ENCODE results near the gene DNER. TPM values are rescaled to one million over a fixed set of nuclear protein-coding genes. Genes with fewer than 3 reads are reported as not detected.
A peak's percentile ranks its signal among the peaks of the same experiment; 100 is the strongest.

Gene DNER
- total RNA-seq, 1 donor from 2014 or later, result 1.6 TPM

DNA sequence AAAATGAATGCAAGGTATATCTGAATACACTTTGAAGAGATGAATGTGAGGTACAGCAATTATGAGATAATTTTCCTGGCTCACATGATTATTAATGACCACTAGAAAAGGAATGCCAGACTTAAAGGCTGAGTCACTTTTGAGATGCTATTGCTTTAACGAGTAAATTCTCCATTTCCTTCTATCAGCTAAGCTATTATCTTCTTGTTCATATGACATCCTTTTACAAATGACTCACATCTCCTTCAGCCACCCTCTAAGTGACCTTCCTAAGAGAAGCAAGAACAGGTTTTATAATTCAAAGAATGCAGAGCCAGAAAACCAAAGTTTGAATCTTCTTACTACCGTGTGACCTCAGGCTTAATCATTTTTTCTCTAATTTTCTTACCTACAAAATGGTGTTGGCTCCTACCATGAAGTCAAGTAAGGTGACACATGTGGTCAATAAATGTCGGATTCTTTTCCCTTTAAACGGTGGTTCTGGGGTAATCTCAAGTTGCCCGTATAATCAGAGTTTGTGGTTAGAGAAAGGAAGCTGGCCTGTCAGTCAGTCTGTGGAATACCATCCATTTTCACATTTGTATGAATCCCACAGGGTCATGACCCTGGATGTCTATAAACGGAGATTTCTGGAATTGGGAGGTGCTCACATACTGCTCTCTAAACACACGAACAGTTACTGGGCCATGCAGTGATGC, 259.3 kb downstream of the DNER start:
- Histone ChIP-seq H3K9ac (ENCODE audit: low read depth in 1 of 3, low read length in 3 of 3) (no peak overlapping the region), H3K27me3 (ENCODE audit: control insufficient read depth in 3 of 3, insufficient read depth in 3 of 3, low read length in 3 of 3) (no peaks in the 10 kb centered on the region), H3K27ac (ENCODE audit: low read depth, low read length) (no peak overlapping the region), H3K4me1 (ENCODE audit: control insufficient read depth in 3 of 3, insufficient read depth in 3 of 3, low read length in 3 of 3) (no peaks in the 10 kb centered on the region), H3K4me3 (ENCODE audit: low read length in 3 of 3) (no peak overlapping the region), H3K9me3 (ENCODE audit: control insufficient read depth in 3 of 3, low read length in 3 of 3) (no peaks in the 10 kb centered on the region), H3K36me3 (ENCODE audit: control insufficient read depth in 3 of 3, insufficient read depth in 3 of 3, low read length in 3 of 3) (no peaks in the 10 kb centered on the region)

DNA sequence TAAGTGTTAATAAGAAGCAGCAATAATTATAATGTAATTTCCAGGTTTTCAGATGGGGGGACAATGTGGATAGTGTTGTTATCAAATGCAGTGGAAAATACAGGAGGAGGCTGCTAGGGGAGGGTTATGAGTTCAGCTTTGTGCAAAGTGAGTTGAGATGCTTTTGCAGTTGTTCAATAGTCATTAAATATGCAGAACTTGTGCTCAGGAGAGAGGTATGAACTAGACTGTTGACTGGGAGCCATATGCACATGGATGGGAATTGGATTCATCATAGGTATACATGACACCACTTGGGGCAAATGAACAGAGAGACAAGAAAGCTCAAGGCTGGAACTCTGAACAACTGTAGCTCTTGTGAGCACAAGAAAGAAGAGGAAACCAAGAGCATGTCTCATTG, 261.1 kb downstream of the DNER start:
- no peak overlapping the region for H3K4me3 ChIP-seq (ENCODE audit: low read length in 3 of 3)
- no peaks in the 10 kb centered on the region for H3K4me1 ChIP-seq (ENCODE audit: control insufficient read depth in 3 of 3, insufficient read depth in 3 of 3, low read length in 3 of 3)
- no peak overlapping the region for H3K9ac ChIP-seq (ENCODE audit: low read depth in 1 of 3, low read length in 3 of 3)
- no peaks in the 10 kb centered on the region for H3K27me3 ChIP-seq (ENCODE audit: control insufficient read depth in 3 of 3, insufficient read depth in 3 of 3, low read length in 3 of 3)
- no peaks in the 10 kb centered on the region for H3K9me3 ChIP-seq (ENCODE audit: control insufficient read depth in 3 of 3, low read length in 3 of 3)
- no peaks in the 10 kb centered on the region for H3K36me3 ChIP-seq (ENCODE audit: control insufficient read depth in 3 of 3, insufficient read depth in 3 of 3, low read length in 3 of 3)
- H3K27ac ChIP-seq (ENCODE audit: low read depth, low read length), result no peak overlapping the region

DNA sequence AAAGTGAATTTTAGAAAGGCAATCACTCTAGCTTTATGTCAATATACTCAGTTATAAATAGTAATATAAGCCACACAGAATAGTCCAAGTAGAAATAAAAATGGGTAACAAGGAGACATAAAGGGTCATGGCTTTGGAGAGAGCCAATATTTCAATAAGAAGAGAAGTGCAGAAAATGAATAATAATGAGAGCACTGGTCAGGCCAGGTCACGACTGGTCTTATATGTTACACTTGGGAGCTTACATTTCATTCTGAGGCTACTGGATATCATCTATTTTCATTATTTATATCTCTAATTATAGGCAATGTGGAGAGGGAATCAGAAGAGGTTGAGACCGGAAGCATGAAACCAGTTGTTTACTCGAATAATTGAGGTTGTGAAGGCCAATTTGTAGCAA, 262.5 kb downstream of the DNER start:
- no peaks in the 10 kb centered on the region for H3K4me1 ChIP-seq (ENCODE audit: control insufficient read depth in 3 of 3, insufficient read depth in 3 of 3, low read length in 3 of 3)
- no peaks in the 10 kb centered on the region for H3K27me3 ChIP-seq (ENCODE audit: control insufficient read depth in 3 of 3, insufficient read depth in 3 of 3, low read length in 3 of 3)
- H3K9ac ChIP-seq (ENCODE audit: low read depth in 1 of 3, low read length in 3 of 3), result no peak overlapping the region
- no peaks in the 10 kb centered on the region for H3K36me3 ChIP-seq (ENCODE audit: control insufficient read depth in 3 of 3, insufficient read depth in 3 of 3, low read length in 3 of 3)
- no peak overlapping the region for H3K4me3 ChIP-seq (ENCODE audit: low read length in 3 of 3)
- no peak overlapping the region for H3K27ac ChIP-seq (ENCODE audit: low read depth, low read length)
- no peaks in the 10 kb centered on the region for H3K9me3 ChIP-seq (ENCODE audit: control insufficient read depth in 3 of 3, low read length in 3 of 3)

DNA sequence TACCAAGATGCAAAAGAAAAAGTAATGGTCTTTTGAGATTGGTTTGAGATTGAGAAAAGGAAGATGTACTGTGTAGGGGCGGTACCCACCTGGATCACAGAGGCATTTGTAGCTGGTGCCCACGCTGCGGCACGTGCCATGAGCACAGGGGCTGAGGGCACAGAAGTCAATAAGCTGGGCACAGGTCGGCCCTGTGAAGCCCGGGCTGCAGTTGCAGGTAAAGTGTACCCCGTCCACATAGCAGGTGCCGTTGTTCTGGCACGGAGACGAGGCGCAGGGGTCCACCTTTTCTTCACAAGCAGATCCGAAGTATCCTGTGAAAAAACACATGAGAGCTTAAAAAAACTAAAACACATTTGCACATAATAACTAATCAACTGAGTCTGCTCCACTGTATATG, 267.1 kb downstream of the DNER start:
- H3K27ac ChIP-seq (ENCODE audit: low read depth, low read length), result no peak overlapping the region
- peaks cover 13 to 14% (median 13%) of the 10 kb centered on the region in 3 donors for H3K4me1 ChIP-seq (ENCODE audit: control insufficient read depth in 3 of 3, insufficient read depth in 3 of 3, low read length in 3 of 3)

DNA sequence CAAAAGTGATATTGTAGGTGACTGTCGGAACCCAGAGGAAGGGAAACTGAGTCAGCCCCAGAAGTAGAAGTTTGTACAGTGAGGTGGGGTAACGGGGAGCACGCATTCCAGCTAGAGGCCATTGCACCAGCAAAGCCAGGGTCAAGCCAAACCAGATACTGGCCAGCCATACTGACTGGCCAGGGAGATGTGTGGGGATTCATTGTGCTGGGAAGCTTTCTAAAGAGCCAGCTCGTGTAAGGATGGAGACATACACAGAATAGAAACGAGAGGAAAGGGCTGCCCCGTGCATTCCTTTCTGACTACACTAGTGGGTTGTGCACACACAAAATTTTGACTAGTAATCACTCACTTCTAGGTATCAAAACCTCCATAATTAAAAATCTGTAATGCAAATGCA, 268.0 kb downstream of the DNER start:
- Histone ChIP-seq H3K36me3 (ENCODE audit: control insufficient read depth in 3 of 3, insufficient read depth in 3 of 3, low read length in 3 of 3) (no peaks in the 10 kb centered on the region), H3K4me3 (ENCODE audit: low read length in 3 of 3) (no peak overlapping the region), H3K9ac (ENCODE audit: low read depth in 1 of 3, low read length in 3 of 3) (no peak overlapping the region), H3K4me1 (ENCODE audit: control insufficient read depth in 3 of 3, insufficient read depth in 3 of 3, low read length in 3 of 3) (peaks cover 13 to 14% (median 13%) of the 10 kb centered on the region in 3 donors), H3K27ac (ENCODE audit: low read depth, low read length) (peak overlapping the region; percentile 82), H3K27me3 (ENCODE audit: control insufficient read depth in 3 of 3, insufficient read depth in 3 of 3, low read length in 3 of 3) (no peaks in the 10 kb centered on the region), H3K9me3 (ENCODE audit: control insufficient read depth in 3 of 3, low read length in 3 of 3) (no peaks in the 10 kb centered on the region)

More for the DNA sequence above, 267.1 kb downstream of the DNER start:
- H3K36me3 ChIP-seq (ENCODE audit: control insufficient read depth in 3 of 3, insufficient read depth in 3 of 3, low read length in 3 of 3), result no peaks in the 10 kb centered on the region
- no peaks in the 10 kb centered on the region for H3K27me3 ChIP-seq (ENCODE audit: control insufficient read depth in 3 of 3, insufficient read depth in 3 of 3, low read length in 3 of 3)
- no peak overlapping the region for H3K9ac ChIP-seq (ENCODE audit: low read depth in 1 of 3, low read length in 3 of 3)
- H3K9me3 ChIP-seq (ENCODE audit: control insufficient read depth in 3 of 3, low read length in 3 of 3), result no peaks in the 10 kb centered on the region
- no peak overlapping the region for H3K4me3 ChIP-seq (ENCODE audit: low read length in 3 of 3)

DNA sequence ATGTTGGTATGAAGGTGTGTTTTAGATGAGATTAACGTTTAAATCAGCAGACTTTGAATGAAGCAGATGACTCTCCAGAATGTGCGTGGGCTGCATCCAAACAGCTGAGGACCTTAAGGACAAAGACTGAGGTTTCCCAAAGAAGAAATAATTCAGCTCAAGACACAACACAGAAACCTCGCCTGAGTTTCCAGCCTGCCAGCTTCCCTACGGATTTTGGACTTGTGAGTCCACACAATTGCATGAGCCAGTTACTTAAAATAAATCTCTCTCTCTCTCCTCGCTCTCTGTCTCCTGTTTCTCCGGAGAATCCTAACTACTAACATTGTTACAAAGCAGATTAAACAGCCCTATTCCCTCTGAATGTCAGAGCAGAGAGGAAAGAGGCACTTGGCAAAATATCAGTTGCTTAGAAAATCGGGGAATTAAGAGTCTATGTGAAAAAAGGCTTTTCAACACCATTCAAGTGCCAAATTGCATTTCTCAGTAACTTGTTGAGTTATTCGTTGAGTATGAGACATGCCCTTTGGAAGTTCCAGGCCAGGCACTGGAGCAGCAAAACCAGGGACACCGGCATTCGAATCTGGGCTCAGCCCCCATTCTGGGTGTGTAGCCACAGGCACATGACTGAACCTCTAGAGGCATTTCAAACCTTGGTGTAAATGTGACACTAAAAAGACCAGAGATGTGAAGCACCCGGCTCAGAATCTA, 268.7 kb downstream of the DNER start:
- Histone ChIP-seq H3K4me3 (ENCODE audit: low read length in 3 of 3) (peak overlapping the region in 2 of 3 donors; percentile 2 to 34), H3K27ac (ENCODE audit: low read depth, low read length) (peak overlapping the region; percentile 82), H3K4me1 (ENCODE audit: control insufficient read depth in 3 of 3, insufficient read depth in 3 of 3, low read length in 3 of 3) (peaks cover 13 to 14% (median 13%) of the 10 kb centered on the region in 3 donors), H3K27me3 (ENCODE audit: control insufficient read depth in 3 of 3, insufficient read depth in 3 of 3, low read length in 3 of 3) (no peaks in the 10 kb centered on the region), H3K36me3 (ENCODE audit: control insufficient read depth in 3 of 3, insufficient read depth in 3 of 3, low read length in 3 of 3) (no peaks in the 10 kb centered on the region), H3K9ac (ENCODE audit: low read depth in 1 of 3, low read length in 3 of 3) (peak overlapping the region in 1 of 3 donors; percentile 27), H3K9me3 (ENCODE audit: control insufficient read depth in 3 of 3, low read length in 3 of 3) (no peaks in the 10 kb centered on the region)

DNA sequence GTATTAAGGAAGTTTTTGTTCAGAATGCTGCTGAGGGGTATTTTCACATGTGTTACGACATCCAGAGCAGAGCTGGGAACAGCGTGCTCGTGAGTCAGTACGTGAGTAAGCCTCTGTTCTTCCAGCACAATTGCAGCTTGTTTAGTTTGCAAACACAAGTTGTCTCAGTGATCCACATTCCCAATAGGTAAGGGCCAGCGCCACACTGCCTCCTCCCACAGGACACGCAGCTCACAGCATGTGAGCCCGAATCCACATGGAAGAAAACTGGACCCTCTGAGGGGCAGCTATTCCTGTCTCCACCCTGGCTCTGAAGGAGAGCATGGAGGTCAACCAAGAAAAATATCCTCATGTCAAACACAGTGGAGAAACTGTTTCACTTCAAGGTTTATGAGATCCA, 269.3 kb downstream of the DNER start:
- Histone ChIP-seq H3K36me3 (ENCODE audit: control insufficient read depth in 3 of 3, insufficient read depth in 3 of 3, low read length in 3 of 3) (no peaks in the 10 kb centered on the region), H3K27me3 (ENCODE audit: control insufficient read depth in 3 of 3, insufficient read depth in 3 of 3, low read length in 3 of 3) (no peaks in the 10 kb centered on the region), H3K9me3 (ENCODE audit: control insufficient read depth in 3 of 3, low read length in 3 of 3) (no peaks in the 10 kb centered on the region), H3K9ac (ENCODE audit: low read depth in 1 of 3, low read length in 3 of 3) (peak overlapping the region in 1 of 3 donors; percentile 27), H3K4me3 (ENCODE audit: low read length in 3 of 3) (peak overlapping the region in 2 of 3 donors; percentile 2 to 34), H3K4me1 (ENCODE audit: control insufficient read depth in 3 of 3, insufficient read depth in 3 of 3, low read length in 3 of 3) (peaks cover 13 to 14% (median 13%) of the 10 kb centered on the region in 3 donors), H3K27ac (ENCODE audit: low read depth, low read length) (peak overlapping the region; percentile 82)

DNA sequence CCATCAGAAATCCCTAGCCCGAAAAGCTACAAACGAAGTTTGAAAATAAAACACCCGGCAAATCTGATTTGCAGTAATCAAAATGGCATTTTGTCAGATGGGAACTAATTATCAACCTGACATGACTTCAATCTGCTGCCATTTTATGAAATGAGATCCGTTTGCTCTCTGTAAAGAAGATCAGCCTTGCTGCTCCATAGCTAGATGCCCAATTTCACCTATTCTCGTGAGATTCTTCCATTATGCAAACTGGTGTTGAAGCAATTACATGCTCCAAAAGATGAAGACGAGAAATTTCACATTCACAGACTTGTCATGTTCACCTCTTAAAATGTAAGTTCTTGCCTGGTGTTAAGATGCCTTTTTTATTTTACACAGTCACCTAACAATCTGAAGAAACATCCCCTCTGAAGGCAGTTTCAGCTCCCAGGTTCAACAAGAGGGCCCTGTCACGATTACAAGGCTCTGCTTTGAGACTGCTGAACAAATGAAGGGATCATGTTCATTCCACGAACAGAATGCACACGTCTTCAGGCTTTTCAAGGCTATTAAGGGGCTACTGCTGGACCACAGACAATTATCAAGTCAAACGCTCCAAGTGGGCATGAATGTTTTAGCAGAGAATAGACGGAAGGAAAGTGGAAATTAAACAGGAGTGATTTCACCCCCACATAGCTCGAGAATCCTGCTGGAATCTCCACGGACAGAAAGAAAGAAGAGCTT, 270.6 kb downstream of the DNER start:
- Histone ChIP-seq H3K4me1 (ENCODE audit: control insufficient read depth in 3 of 3, insufficient read depth in 3 of 3, low read length in 3 of 3) (peaks cover 13 to 14% (median 13%) of the 10 kb centered on the region in 3 donors), H3K9me3 (ENCODE audit: control insufficient read depth in 3 of 3, low read length in 3 of 3) (no peaks in the 10 kb centered on the region), H3K27ac (ENCODE audit: low read depth, low read length) (peak overlapping the region; percentile 82), H3K4me3 (ENCODE audit: low read length in 3 of 3) (no peak overlapping the region), H3K9ac (ENCODE audit: low read depth in 1 of 3, low read length in 3 of 3) (no peak overlapping the region), H3K36me3 (ENCODE audit: control insufficient read depth in 3 of 3, insufficient read depth in 3 of 3, low read length in 3 of 3) (no peaks in the 10 kb centered on the region), H3K27me3 (ENCODE audit: control insufficient read depth in 3 of 3, insufficient read depth in 3 of 3, low read length in 3 of 3) (no peaks in the 10 kb centered on the region)

DNA sequence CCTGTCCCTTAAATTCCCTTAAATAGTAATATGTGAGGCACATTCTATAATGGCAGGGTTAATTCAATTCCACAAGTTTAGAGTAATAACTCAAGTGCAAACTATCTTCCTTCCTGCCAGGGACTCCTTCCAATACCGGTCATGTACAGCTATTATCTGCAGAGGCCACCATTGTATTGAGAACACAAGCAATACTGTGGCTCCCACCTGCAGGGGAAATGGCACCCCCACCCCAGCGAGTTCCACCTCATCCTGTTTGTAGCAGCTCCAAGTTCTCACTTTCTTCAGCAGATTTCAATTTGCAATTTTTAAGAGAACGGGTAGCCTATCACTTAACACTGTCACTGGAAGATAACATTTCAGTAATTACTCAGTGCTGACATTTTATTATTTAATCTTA, 271.2 kb downstream of the DNER start:
- no peaks in the 10 kb centered on the region for H3K27me3 ChIP-seq (ENCODE audit: control insufficient read depth in 3 of 3, insufficient read depth in 3 of 3, low read length in 3 of 3)
- H3K9ac ChIP-seq (ENCODE audit: low read depth in 1 of 3, low read length in 3 of 3), result no peak overlapping the region
- H3K9me3 ChIP-seq (ENCODE audit: control insufficient read depth in 3 of 3, low read length in 3 of 3), result no peaks in the 10 kb centered on the region
- H3K36me3 ChIP-seq (ENCODE audit: control insufficient read depth in 3 of 3, insufficient read depth in 3 of 3, low read length in 3 of 3), result no peaks in the 10 kb centered on the region
- H3K4me1 ChIP-seq (ENCODE audit: control insufficient read depth in 3 of 3, insufficient read depth in 3 of 3, low read length in 3 of 3), result peaks cover 13 to 14% (median 13%) of the 10 kb centered on the region in 3 donors
- H3K27ac ChIP-seq (ENCODE audit: low read depth, low read length), result no peak overlapping the region
- no peak overlapping the region for H3K4me3 ChIP-seq (ENCODE audit: low read length in 3 of 3)

Measured in skeletal muscle tissue (tissue), 4 donors.